Kidney epithelial cell (primary cell): ENCODE results near the gene AKAP12. TPM values are rescaled to one million over a fixed set of nuclear protein-coding genes. Genes with fewer than 3 reads are reported as not detected.

ENCODE experiments used
- DNase-seq: peaks from one replicate; pipeline ENCODE4 v3.0.0-alpha.2; 2010; ENCODE audit warnings: low read depth
- H3K27me3 ChIP-seq: 2 replicates; pipeline ENCODE4 v1.6.0; 2011; ENCODE audit warnings: low read length; ENCODE audit not compliant: control insufficient read depth, insufficient read depth
- H3K36me3 ChIP-seq: 2 replicates; pipeline ENCODE4 v1.5.1; 2011; ENCODE audit warnings: low read length; ENCODE audit not compliant: control insufficient read depth, insufficient read depth
- H3K4me3 ChIP-seq: 2 replicates; pipeline ENCODE4 v1.5.1; 2011; ENCODE audit warnings: low read depth, mild to moderate bottlenecking, control low read depth, low read length
- total RNA-seq: library from RNA; depleted of rRNA; stranded (reverse); fragments of >200 nt; gene quantifications from 2 replicates; pipeline ENCODE4 v1.2.3, GENCODE V29; 2015
- TF ChIP-seq, protein P1 (sequence below): IDR thresholded peaks from 2 replicates; pipeline ENCODE4 v1.5.1; 2011; ENCODE audit warnings: mild to moderate bottlenecking, moderate library complexity, low read length, control low read depth, inconsistent platforms; ENCODE audit not compliant: insufficient read depth, poor library complexity, severe bottlenecking

AKAP12 gene
- total RNA-seq, 1 donor from 2014 or later, result 581 TPM

DNA sequence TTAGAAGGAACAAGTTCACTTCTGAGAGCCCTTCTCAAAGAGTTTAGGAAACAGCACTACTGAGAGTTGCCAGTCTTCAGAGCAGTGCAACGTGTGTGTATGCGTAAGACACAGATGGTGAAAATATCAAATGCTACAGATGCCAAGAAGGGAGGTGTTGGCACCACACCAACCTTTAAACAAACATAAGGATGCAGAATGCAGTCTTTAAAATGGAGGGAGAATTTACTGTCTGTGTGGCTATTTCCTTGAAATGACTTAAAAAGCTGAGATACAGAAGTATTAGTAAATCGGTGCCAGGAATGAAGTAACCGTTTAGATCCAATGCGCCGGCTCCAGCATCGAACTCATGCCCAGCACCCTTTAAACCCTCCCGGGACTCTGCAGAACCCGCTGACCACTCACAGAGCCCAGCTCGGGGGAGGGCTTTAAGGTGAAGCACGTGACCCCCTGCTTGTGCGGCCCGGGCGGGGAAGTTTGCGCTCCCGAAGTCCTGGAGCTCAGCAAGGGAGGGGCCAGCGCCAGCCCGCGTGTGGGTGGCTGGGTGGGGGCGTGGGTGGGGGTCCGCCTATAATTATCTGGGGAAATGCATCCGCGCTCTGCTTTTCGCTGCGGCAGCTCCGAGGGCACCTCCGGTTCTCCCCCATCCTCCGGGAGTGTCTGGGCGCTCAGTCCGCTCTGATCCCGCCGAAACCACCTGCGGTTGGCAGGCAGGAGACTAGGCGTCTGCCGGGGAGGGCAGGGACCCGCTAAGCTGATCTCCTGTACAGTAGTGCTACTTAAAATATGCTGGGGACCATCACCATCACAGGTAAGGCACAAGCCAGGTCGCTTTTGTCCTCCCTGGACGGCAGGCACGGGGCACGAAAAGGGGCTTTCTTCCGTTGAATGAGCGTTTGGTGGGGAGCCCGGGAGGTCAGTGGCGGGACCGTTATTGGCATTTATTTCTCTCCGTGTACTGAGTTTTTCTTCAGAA lies 85.6 kb downstream of the AKAP12 start:
- no peaks in the 10 kb centered on the region for H3K27me3 ChIP-seq
- peak overlapping the region; percentile 61 for H3K4me3 ChIP-seq
- H3K36me3 ChIP-seq, result no peaks in the 10 kb centered on the region
- TF ChIP-seq, protein P1, sequence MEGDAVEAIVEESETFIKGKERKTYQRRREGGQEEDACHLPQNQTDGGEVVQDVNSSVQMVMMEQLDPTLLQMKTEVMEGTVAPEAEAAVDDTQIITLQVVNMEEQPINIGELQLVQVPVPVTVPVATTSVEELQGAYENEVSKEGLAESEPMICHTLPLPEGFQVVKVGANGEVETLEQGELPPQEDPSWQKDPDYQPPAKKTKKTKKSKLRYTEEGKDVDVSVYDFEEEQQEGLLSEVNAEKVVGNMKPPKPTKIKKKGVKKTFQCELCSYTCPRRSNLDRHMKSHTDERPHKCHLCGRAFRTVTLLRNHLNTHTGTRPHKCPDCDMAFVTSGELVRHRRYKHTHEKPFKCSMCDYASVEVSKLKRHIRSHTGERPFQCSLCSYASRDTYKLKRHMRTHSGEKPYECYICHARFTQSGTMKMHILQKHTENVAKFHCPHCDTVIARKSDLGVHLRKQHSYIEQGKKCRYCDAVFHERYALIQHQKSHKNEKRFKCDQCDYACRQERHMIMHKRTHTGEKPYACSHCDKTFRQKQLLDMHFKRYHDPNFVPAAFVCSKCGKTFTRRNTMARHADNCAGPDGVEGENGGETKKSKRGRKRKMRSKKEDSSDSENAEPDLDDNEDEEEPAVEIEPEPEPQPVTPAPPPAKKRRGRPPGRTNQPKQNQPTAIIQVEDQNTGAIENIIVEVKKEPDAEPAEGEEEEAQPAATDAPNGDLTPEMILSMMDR, result no peak
- DNase-seq, result peak; percentile 38

DNA sequence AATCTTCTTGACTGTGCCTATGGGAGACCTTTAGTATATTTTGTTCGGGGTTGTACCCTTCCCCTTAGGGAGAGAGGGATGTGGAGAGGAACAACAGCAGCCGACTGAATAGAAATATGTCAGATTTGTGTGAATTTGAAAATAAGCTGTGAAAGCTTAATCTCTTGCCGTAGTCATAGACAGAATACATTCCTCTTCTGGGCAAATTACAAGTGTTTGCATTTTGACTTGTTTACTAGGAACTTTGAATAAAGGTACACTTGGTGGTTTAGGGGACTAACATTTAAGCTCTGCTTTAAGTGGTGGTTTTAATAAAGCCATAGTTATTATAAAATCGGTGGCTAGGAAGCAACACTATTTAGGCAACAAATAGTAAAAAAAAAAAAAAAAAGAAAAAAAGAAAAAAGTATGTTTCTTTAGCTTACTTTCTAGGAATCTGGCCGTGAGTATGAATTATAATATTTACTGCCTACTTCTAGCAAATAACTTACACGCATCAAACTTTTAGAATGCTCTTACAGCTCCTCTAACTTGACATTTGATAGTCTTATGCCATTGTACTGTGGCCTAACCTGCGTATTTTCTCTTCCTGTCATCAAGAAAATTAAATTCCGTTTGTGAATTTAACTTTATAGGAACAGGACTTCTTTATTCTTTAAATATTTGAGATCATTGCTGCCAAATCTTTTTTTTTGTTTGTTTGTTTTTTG lies 86.5 kb downstream of the AKAP12 start:
- TF ChIP-seq, protein P1, result no peak
- peak overlapping the region; percentile 61 for H3K4me3 ChIP-seq
- H3K27me3 ChIP-seq, result no peaks in the 10 kb centered on the region
- DNase-seq, result no peak
- no peaks in the 10 kb centered on the region for H3K36me3 ChIP-seq

DNA sequence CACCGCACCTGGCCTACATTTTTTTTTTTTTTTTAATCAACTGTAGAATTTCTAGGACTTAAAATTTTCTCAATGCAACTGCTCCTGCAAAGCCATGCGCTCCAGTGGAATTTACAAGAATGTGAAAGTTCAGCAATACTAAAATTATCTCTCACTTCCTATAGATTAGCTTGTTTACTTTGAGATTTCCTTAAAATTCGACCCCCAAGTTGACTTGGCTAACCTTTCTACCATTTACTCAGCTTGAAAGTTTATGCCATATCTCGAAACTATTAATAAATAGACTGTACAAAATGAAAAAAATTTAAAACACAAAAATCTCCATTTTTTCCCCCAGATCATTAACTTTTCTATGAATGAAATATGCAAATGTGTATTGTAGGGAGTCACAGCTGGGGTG lies 87.3 kb downstream of the AKAP12 start:
- Histone ChIP-seq H3K27me3 (no peaks in the 10 kb centered on the region), H3K36me3 (no peaks in the 10 kb centered on the region), H3K4me3 (peak overlapping the region; percentile 9)
- DNase-seq, result no peak
- TF ChIP-seq, protein P1, result no peak

DNA sequence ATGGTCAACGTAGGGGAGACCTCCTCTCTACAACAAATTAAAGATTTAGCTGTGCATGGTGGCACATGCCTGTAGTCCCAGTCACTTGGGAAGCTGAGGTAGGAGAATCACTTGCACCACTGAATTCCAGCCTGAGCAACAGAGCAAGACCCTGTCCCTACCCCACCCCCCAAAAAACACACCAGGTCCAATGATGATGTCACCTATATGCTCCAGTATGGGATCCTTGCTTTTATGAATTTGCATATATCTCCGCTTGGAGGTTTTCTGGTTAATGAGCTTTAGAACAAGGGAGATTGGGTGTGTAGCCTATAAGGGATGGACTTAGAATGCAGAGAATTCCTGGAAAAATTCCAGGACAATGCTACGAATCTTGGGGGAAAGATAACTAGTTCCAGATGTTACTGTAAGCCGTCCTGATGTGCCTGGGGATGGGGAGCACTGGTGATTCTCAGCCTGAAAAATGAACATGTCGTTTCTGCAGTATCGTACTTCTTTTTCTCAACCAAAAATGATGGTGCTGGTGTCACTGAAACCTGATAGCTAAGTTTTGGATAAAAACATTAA lies 90.4 kb downstream of the AKAP12 start:
- H3K4me3 ChIP-seq, result no peak overlapping the region
- TF ChIP-seq, protein P1, result no peak
- no peaks in the 10 kb centered on the region for H3K27me3 ChIP-seq
- H3K36me3 ChIP-seq, result no peaks in the 10 kb centered on the region
- DNase-seq, result no peak

DNA sequence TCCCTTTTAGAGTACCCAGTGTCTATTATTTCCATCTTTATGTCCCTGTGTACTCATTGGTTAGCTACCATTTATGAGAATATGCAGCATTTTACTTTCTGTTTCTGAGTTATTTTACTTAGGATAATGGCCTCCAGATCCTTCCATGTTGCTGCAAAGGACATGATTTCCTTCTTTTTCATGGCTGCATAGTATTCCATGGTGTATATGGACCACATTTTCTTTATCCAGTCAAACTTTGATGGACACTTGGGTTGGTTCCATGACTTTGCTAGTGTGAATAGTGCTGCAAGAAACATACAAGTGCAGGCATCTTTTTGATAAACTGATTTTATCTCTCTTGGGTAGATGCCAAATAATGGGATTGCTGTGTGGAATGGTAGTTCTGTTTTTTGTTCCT lies 96.2 kb downstream of the AKAP12 start:
- no peaks in the 10 kb centered on the region for H3K36me3 ChIP-seq
- DNase-seq, result no peak
- H3K4me3 ChIP-seq, result no peak overlapping the region
- TF ChIP-seq, protein P1, result no peak
- no peaks in the 10 kb centered on the region for H3K27me3 ChIP-seq
